Endothelial cell of umbilical vein (primary cell): Measurements from ENCODE around the gene TUBA1C. TPM values are rescaled to one million over a fixed set of nuclear protein-coding genes. Genes with fewer than 3 reads are reported as not detected.
"Not testable (repeated sequence)": the region's sequence is repeated elsewhere in the genome, so short reads cannot be mapped to it uniquely, and the experiment has no call there.

Experiments used
- BruUV-seq: library from RNA; stranded (reverse); fragments of 400-500 nt; replicated peaks from 2 replicates; lab custom pipeline; 2021; lab: Mats Ljungman, UMichigan
- CTCF ChIA-PET: fragments of 300-600, 350-600 bp; sonication (Branson Sonifier 250); formaldehyde crosslinking; loops from one replicate; lab custom pipeline; 2021; ENCODE audit warnings: antibody characterized with exemption, inconsistent platforms; lab: Charles Lee
- POLR2A ChIA-PET: fragments of 300-600, 350-600 bp; sonication (Branson Sonifier 250); formaldehyde crosslinking; loops from one replicate; lab custom pipeline; 2021; ENCODE audit warnings: antibody characterized with exemption, inconsistent platforms; lab: Charles Lee
- DNase-seq: peaks from one replicate; pipeline ENCODE4 v3.0.0-alpha.2; 2011; ENCODE audit warnings: low read depth, low spot score
- FAIRE-seq: peaks from 2 replicates; lab custom pipeline; 2011; peaks lifted over from hg19 to GRCh38; lab: Jason Lieb, UNC
- H2AFZ ChIP-seq: 2 replicates; pipeline ENCODE4 v1.6.0; 2012; ENCODE audit warnings: low read depth, low read length, control low read depth, inconsistent platforms
- H3K27ac ChIP-seq: 2 replicates; pipeline ENCODE4 v1.5.1; 2011; ENCODE audit warnings: low read depth, mild to moderate bottlenecking, control low read depth, low read length, moderate library complexity; ENCODE audit not compliant: insufficient read depth
- H3K27me3 ChIP-seq, 2 experiments: 2 replicates each; pipeline versions ENCODE4 v1.6.0 to v1.6.1; 2011; ENCODE audit warnings: low read length in 2 of 2, mixed read lengths in 1 of 2; ENCODE audit not compliant: control insufficient read depth in 2 of 2, insufficient read depth in 2 of 2
- H3K36me3 ChIP-seq, 2 experiments: 2 replicates in 1 of 2; 3 replicates in 1 of 2; pipeline ENCODE4 v1.5.1; 2011; ENCODE audit warnings: low read length in 2 of 2, mild to moderate bottlenecking in 1 of 2, moderate library complexity in 1 of 2; ENCODE audit not compliant: control insufficient read depth in 2 of 2, insufficient read depth in 2 of 2; ENCODE audit errors: extremely low read depth in 1 of 2
- H3K4me1 ChIP-seq: 3 replicates; pipeline ENCODE4 v1.5.1; 2011; ENCODE audit warnings: mild to moderate bottlenecking, low read length; ENCODE audit not compliant: control insufficient read depth, insufficient read depth; ENCODE audit errors: extremely low read depth
- H3K4me2 ChIP-seq: 2 replicates; pipeline ENCODE4 v1.6.1; 2011; ENCODE audit warnings: low read length, control low read depth, mixed read lengths; ENCODE audit not compliant: insufficient read depth
- H3K4me3 ChIP-seq, 3 experiments: fragments of 200-600 bp in 1 of 3; sonication (generic), shearing (Covaris generic) in 1 of 3; replicated peaks in 1 of 3; 2 replicates each; pipeline ENCODE4 v1.5.1; 2011 to 2016; ENCODE audit warnings: control low read depth in 3 of 3, low read length in 3 of 3, mild to moderate bottlenecking in 2 of 3, inconsistent platforms in 1 of 3, low read depth in 1 of 3, moderate library complexity in 1 of 3; ENCODE audit not compliant: insufficient read depth in 1 of 3
- H3K79me2 ChIP-seq: 2 replicates; pipeline ENCODE4 v1.6.0; 2012; ENCODE audit warnings: low read length, inconsistent platforms; ENCODE audit not compliant: control insufficient read depth, insufficient read depth
- H3K9ac ChIP-seq: replicated peaks from 2 replicates; pipeline ENCODE3; 2011; ENCODE audit warnings: low read length, control low read depth; ENCODE audit not compliant: insufficient read depth; ENCODE audit errors: extremely low read depth
- H3K9me1 ChIP-seq: replicated peaks from 3 replicates; pipeline ENCODE4 v1.6.0; 2011; ENCODE audit warnings: mild to moderate bottlenecking, low read length; ENCODE audit not compliant: control insufficient read depth, insufficient read depth; ENCODE audit errors: extremely low read depth
- H3K9me3 ChIP-seq: replicated peaks from 2 replicates; pipeline ENCODE4 v1.5.1; 2012; ENCODE audit warnings: low read length, inconsistent platforms; ENCODE audit not compliant: control insufficient read depth, insufficient read depth
- H4K20me1 ChIP-seq: replicated peaks from 2 replicates; pipeline ENCODE3; 2011; ENCODE audit warnings: mild to moderate bottlenecking, low read length; ENCODE audit not compliant: control insufficient read depth, insufficient read depth; ENCODE audit errors: extremely low read depth
- CTCF ChIP-seq, 2 donors: IDR thresholded peaks; 1 replicate in 1 of 2; 2 replicates in 1 of 2; pipeline ENCODE4 v1.5.1; 2011; ENCODE audit warnings: low read length in 2 of 2, mild to moderate bottlenecking in 2 of 2, moderate library complexity in 2 of 2, control low read depth in 1 of 2, inconsistent platforms in 1 of 2, low read depth in 1 of 2; ENCODE audit not compliant: insufficient read depth in 1 of 2; ENCODE audit errors: extremely low read depth in 1 of 2
- EZH2 ChIP-seq: IDR thresholded peaks from 2 replicates; pipeline ENCODE4 v1.6.1; 2012; ENCODE audit warnings: borderline replicate concordance, low read depth, mild to moderate bottlenecking, moderate library complexity, low read length, inconsistent platforms; ENCODE audit not compliant: severe bottlenecking
- FOS ChIP-seq: IDR thresholded peaks from 2 replicates; pipeline ENCODE4 v1.6.1; 2011; ENCODE audit warnings: mild to moderate bottlenecking, low read length, moderate library complexity, borderline replicate concordance; ENCODE audit not compliant: insufficient read depth
- GATA2 ChIP-seq: IDR thresholded peaks from 2 replicates; pipeline ENCODE4 v1.7.0; 2011; ENCODE audit warnings: low read depth, mild to moderate bottlenecking, moderate library complexity, mixed read lengths, low read length; ENCODE audit not compliant: insufficient read length, insufficient read depth
- JUN ChIP-seq: IDR thresholded peaks from 2 replicates; pipeline ENCODE4 v1.6.1; 2011; ENCODE audit warnings: borderline replicate concordance, low read depth; ENCODE audit not compliant: insufficient read length, insufficient read depth
- MAX ChIP-seq: IDR thresholded peaks from 2 replicates; pipeline ENCODE4 v1.6.1; 2011; ENCODE audit not compliant: insufficient read depth, insufficient read length
- MYC ChIP-seq: IDR thresholded peaks from one replicate; pipeline ENCODE4 v1.6.1; 2011; ENCODE audit warnings: mild to moderate bottlenecking, low read depth, low read length
- POLR2A ChIP-seq: IDR thresholded peaks from 2 replicates; pipeline ENCODE4 v1.6.1; 2012; ENCODE audit warnings: low read depth, mild to moderate bottlenecking, control low read depth, low read length
- POLR2AphosphoS5 ChIP-seq: IDR thresholded peaks from 2 replicates; pipeline ENCODE4 v1.6.1; 2012; ENCODE audit warnings: low read depth, mild to moderate bottlenecking, control low read depth, low read length, moderate library complexity; ENCODE audit not compliant: insufficient read depth
- dilution Hi-C: fragments of 300-500 bp; cut with MboI; formaldehyde crosslinking; loops from one replicate; pipeline ENCODE4 v1.15.0; 2019; ENCODE audit warnings: low sequenced_read_pairs; ENCODE audit not compliant: extremely low pct_ligation_motif_present
- intact Hi-C: fragments of 100-400 bp; cut with micrococcal nuclease; formaldehyde crosslinking; loops from one replicate; pipeline ENCODE4 v1.10.0; 2022
- polyA plus RNA-seq, 4 experiments: library from polyadenylated mRNA; depleted of rRNA in 3 of 4; stranded (reverse) in 3 of 4; unstranded in 1 of 4; fragments of >200 nt; gene quantifications; 2 replicates each; pipeline versions ENCODE4 v1.2.1 to v1.2.3, GENCODE V29; 2011 to 2012; ENCODE audit warnings: missing spikeins in 1 of 4
- total RNA-seq: library from RNA; stranded (reverse); gene quantifications from 2 replicates; pipeline ENCODE4 v1.2.3, GENCODE V29; 2021

The TUBA1C gene
- total and polyA plus RNA-seq, 2 donors (not counting 3 experiments of a cell fraction or from before 2014, with no cell fraction given) = 515 to 2,063 TPM

DNA sequence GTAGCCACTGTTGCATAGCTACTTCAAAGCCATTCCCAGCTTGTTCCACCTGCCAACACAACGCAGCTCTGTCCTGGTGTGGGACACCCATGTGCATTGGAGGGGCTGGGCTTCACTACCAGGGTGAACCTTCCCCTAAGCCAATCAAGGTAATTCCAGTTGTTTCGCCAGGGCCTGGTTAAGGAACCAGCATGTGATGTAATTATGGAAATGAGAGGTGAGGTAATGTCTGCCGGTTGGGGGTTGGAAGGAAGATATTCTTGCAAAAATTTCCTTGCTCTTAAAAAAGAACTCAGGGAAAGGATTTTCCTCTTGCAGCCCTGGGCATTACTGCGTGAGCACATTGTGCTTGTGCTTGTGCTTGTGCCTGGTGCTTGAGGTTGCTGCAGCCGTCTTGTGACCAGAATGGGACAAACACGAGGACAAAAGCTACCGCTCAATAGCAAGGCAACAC is 14.9 kb downstream of the TUBA1C start:
- POLR2A ChIA-PET = no interaction called here
- H4K20me1 ChIP-seq = no peaks in the 10 kb centered on the region
- no peaks in the 10 kb centered on the region for H3K27me3 ChIP-seq
- no peak overlapping the region for H3K9ac ChIP-seq
- no peaks in the 10 kb centered on the region for H3K79me2 ChIP-seq
- TF ChIP-seq JUN (no peak), FOS (no peak), EZH2 (no peak), POLR2A (no peak), MAX (no peak), MYC (no peak), GATA2 (no peak), POLR2AphosphoS5 (no peak), CTCF (IDR thresholded peaks at IDR 0.05; ENCODE audit: extremely low read depth in 1 of 2, insufficient read depth in 1 of 2, low read depth in 1 of 2, low read length in 2 of 2) (no peak)
- H3K4me3 ChIP-seq = no peak overlapping the region
- no peak overlapping the region for H3K27ac ChIP-seq
- H3K36me3 ChIP-seq = no peaks in the 10 kb centered on the region
- dilution Hi-C loops (no loop called here), intact Hi-C loops (loop anchor here (10.0 kb wide), 1 partner anchor 235 kb away; no protein-coding TSS in a partner anchor)
- BruUV-seq = no TSS peak
- CTCF ChIA-PET = interaction anchor here (1.0 to 2.5 kb wide), 8 partner anchors 9 to 79 kb away, joined by 3 to 9 read pairs (median 4); partner anchors contain the start of gene TROAP
- FAIRE-seq (no peak), DNase-seq (no peak)
- H3K9me1 ChIP-seq = no peaks in the 10 kb centered on the region
- H2AFZ ChIP-seq = no peak overlapping the region
- no peaks in the 10 kb centered on the region for H3K4me1 ChIP-seq
- no peak overlapping the region for H3K4me2 ChIP-seq
- H3K9me3 ChIP-seq = no peaks in the 10 kb centered on the region

DNA sequence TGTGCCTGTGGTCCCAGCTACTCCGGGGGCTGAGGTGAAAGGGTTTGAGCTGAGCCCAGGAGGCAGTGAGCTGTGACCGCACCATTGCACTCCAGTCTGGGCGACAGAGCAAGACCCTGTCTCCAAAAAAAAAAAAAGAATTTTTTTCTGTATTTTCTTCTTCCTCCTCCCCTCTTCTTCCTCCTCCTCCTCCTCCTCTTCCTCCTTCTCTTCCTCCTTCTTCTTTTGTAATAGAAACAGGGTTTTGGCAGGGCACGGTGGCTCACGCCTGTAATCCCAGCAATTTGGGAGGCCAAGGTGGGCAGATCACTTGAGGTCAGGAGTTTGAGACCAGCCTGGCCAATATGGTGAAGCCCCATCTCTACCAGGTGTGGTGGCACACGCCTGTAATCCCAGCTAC is 15.7 kb downstream of the TUBA1C start:
- H3K79me2 ChIP-seq, H3K36me3 ChIP-seq, FAIRE-seq, H3K9me3 ChIP-seq, H3K27ac ChIP-seq, H3K9ac ChIP-seq, POLR2A ChIA-PET, H2AFZ ChIP-seq, H3K27me3 ChIP-seq, BruUV-seq, DNase-seq, H3K4me1 ChIP-seq, H3K4me2 ChIP-seq, H4K20me1 ChIP-seq, H3K9me1 ChIP-seq, H3K4me3 ChIP-seq, dilution Hi-C loops: not testable (repeated sequence)
- CTCF ChIA-PET = interaction anchor here (1.0 to 2.5 kb wide), 6 partner anchors 8 to 76 kb away, joined by 3 to 9 read pairs (median 4); partner anchors contain the start of gene TROAP
- intact Hi-C loops = loop anchor here (10.0 kb wide), 1 partner anchor 234 kb away; no protein-coding TSS in a partner anchor
